Muscle of back (tissue), 13 donors: ENCODE data around the gene PARP3. TPM values are rescaled to one million over a fixed set of nuclear protein-coding genes. Genes with fewer than 3 reads are reported as not detected.
"Not testable (repeated sequence)": the region's sequence is repeated elsewhere in the genome, so short reads cannot be mapped to it uniquely, and the experiment has no call there.

Experiments used
- DNase-seq, 3 donors: peaks; one replicate each; pipeline versions ENCODE4 v3.0.0 to v3.0.0-alpha.2; 2013
- long read RNA-seq, 9 donors: transcript quantifications; one replicate each; lab custom pipeline, GENCODE V29; 2026
- polyA plus RNA-seq, 10 donors: library from polyadenylated mRNA; unstranded; fragments of 120-200 nt; gene quantifications; one replicate each; pipeline ENCODE4 v1.2.1, GENCODE V29; 2013; ENCODE audit not compliant: insufficient read length in 10 of 10

The PARP3 gene
- polyA plus RNA-seq, result 1 to 10 TPM; 3.8 to 7.8 (median 5.6) TPM
- long read RNA-seq, donor 1, partial matches to known transcripts, result 0 of 1 reads
- long read RNA-seq, donor 1, other reads (novel, unspliced or antisense), result 0 of 1 reads
- long read RNA-seq, donor 2, result 0 reads
- long read RNA-seq, donor 3, result 0 reads
- long read RNA-seq, donor 4, partial matches to known transcripts, result 0 of 1 reads
- long read RNA-seq, donor 4, other reads (novel, unspliced or antisense), result 0 of 1 reads
- long read RNA-seq, donor 5, partial matches to known transcripts, result 0 of 2 reads
- long read RNA-seq, donor 5, other reads (novel, unspliced or antisense), result 0 of 2 reads
- long read RNA-seq, donor 6, partial matches to known transcripts, result 0 of 1 reads
- long read RNA-seq, donor 6, other reads (novel, unspliced or antisense), result 0 of 1 reads
- long read RNA-seq, donor 7, result 0 reads
- long read RNA-seq, donor 8, result 0 reads
- long read RNA-seq, donor 9, result 0 reads

GRCh38 chr3:51941798-51942602 is at the start of gene PARP3, which contains the start of gene RRP9:
Gene PARP3 (plus strand): TSS chr3:51942363. CDS start chr3:51943356, 993 bp downstream.
Gene RRP9 (minus strand): TSS chr3:51941904. CDS start chr3:51941867, 37 bp downstream.
- DNase-seq, result peak; percentile 100

DNA sequence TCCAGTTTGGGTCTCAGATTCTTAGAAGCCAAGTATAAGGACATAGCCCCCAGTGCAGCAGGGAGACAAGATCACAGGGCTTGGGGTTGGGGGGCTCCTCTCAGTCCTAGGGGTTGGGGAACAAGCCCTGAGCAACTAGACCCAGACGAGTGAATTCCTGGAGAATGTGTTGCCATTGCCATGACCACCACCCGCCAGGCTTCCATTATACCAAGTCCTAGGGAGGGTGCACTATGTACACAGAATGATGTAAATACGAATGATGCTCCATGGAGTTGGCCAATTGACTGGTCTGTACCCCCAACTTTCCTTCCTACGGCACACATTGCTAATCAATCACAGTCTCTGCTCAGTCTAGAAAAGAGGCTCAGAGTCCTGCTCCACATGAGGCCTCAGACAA is 47.8 kb upstream of the PARP3 start:
- no peak for DNase-seq

- DNase-seq, result no peak
Measured at GRCh38 chr3:51894939-51895338, 47.2 kb upstream of the PARP3 start.

GRCh38 chr3:51896607-51897305 is 45.4 kb upstream of the PARP3 start:
- DNase-seq, result no peak

DNA sequence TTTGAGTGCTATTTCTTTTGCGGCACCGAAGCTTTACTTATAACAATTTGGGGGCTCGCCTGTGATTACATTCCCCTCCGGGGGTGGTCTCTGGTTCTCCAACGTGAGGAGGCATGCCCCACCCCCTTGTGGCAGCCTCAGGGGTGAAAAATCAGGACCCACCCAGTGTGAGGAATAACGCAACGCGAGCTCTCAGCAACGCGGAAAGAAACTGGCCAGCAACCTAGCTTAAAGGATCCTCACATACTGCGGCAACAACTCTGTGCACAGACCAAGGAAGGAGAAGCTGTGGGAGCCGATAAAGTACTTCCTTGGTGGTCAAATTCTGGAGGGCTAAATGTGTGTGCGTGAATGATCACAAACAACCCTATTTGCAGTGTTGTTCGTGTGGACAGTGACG is 44.8 kb upstream of the PARP3 start:
- DNase-seq, result no peak

DNA sequence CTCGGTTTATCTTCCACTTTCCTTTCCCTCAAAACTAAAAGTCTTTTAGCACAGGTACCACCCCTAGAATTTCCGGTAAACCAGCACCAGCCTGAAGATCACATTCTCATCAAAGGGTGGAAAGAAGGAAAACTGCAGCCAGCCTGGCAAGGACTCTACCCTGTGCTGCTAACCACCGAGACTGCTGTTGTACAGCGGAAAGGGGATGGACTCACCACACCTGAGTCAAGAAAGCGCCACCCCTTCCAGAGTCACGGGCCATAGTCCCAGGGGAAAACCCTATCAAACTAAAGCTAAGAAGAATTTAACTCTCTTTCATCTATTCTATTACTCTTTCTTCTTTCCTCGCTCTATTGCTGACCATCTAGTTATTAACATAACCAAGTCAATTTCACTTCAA is 42.1 kb upstream of the PARP3 start:
- not testable (repeated sequence) for DNase-seq

- DNase-seq, result not testable (repeated sequence)
Measured at GRCh38 chr3:51902361-51902760, 39.8 kb upstream of the PARP3 start.

DNA sequence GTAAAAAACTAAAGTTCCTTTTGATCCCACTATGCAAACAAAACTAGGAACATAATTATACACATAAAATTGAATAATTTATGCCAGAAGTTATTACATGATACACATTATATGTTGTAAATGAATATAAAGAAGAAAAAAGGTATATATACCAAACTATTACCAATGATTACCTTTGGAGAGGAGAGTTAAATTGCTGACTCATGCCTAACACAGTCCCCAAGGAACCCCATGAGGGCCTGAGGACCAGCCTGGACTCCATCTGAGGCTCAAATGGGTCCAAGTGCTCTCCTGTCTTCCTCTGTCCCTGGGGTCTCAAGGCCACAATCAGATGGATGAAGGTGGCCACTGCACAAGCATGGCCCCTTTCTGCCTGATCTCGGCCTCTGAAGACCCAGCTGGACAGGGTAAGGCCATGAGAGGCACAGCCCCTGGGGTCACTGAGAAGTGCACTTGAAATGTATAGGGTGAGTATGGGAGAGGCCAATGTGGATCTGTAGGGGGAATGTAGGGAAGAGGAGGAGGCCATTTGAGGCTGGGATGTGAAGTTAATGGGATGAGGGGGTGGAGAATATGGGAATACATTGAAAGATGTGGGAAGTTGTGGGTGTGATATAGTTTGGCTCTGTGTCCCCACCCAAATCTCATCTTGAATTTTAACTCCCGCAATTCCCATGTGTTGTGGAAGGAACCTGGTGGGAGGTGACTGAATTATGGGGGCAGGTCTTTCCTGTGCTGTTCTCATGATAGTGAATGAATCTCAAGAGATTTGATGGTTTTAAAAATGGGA is 37.9 kb upstream of the PARP3 start:
- no peak for DNase-seq

DNA sequence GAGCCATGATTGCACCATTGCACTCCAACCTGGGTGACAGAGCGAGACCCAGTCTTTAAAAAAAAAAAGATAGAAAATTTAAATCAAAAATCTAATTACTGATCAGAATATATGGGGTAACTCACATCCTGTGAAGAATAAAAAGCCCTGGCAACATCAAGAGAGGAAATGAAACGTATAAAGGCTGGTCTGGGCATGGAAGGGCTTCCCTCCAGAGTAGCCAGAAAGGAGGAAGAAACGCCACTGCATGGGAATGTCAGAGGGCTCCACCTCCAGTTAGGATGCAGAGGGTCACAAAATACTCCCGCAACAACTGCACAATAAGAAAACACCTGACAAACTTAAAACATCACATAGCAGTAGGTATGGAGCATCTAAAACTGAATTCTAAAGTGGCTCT is 34.1 kb upstream of the PARP3 start:
- DNase-seq, result no peak

DNA sequence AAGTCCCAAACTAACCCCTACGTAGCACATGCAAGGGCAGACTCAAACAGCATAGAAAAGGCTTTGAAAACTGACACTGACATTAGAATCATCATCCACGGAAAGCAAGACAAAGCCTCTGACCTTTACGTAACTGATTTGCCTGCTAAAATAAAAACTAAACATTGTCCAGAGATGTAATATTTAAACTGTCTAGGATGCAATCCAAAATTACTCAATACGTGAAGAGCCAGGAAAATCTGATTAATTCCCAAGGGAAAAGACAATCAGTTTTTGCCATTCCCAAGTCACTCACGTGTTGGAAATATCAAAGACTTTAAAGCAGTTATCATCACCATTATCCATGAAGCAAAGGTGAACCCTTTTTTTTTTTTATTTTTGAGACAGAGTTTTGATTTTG is 25.7 kb upstream of the PARP3 start:
- DNase-seq, result no peak

DNA sequence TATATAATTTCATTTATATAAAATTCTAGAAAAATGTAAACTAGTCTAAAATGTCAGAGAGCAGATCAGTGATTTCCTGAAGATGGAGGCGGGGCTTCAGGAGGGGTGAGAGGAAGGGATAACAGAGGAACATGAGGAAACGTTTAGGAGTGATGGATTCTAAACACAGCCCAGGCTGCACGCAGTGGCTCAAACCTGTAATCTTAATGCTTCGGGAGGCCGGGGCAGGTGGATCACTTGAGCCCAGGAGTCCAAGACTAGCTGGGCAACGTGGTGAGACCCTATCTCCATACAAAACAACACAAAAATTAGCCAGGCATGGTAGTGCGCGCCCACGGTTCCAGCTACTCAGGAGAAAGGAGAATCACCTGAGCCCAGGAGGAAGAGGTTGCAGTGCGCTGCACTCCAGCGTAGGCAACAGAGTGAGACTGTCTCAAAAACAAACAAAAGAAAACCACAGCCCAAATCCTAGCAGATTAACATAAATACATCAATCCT is 21.0 kb upstream of the PARP3 start:
- DNase-seq, result no peak

DNA sequence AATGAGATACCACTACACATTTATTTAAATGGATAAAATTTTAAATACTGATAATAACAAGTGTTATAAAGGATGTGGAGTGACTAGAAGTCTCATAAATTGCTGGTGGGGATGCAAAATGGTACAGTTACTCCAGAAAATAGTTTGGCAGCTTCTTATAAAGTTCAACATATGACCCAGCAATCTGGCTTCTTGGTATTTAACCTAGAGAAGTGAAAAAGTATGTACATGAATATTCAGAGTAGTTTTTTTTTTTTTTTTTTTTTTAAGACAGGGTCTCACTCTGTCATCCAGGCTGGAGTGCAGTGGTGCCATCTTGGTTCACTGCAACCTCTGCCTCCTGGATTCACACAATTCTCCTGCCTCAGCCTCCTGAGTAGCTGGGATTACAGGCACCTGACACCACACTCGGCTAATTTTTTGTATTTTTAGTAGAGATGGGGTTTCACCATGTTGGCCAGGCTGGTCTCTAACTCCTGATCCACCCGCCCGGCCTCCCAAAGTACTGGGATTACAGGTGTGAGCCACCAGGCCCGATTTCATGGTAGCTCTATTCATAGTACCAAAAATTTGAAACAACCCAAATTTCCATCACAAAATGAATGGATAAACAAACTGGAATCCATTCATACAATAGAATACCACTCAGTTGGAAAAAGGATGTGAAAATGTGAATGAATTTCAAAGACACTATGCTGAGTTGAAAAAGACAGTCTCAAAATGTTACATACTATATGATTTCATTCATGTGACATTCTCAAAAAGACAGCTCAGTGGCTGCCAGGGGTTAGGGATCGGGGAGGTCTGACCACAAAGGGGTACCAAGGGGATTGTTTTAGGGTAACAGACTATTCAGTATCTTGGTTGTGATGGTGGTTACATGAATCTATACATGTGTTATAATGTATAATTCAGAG is 14.8 kb upstream of the PARP3 start:
- no peak for DNase-seq

DNA sequence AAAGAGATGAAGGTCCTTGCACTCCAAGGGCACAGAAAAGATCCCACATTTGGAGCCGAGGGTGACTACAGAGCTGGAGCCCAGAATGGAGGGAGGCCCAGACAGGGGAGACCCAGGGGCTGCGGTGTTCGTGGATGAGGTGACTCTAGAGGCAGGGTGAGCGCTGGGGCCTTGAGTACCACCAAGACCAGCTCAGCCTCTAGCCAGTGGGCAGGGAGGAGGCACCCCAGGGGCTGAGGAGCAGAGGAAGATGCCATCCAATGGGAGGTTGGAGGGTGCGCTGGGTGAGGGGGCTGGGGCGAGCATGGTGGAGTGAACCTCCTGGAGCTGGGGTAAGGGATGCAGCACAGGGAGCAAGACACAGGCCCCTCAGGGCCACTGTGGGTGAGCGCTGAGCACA is 13.7 kb upstream of the PARP3 start:
- DNase-seq, result no peak

- DNase-seq, result not testable (repeated sequence)
Measured at GRCh38 chr3:51928981-51929380, 13.2 kb upstream of the PARP3 start.

DNA sequence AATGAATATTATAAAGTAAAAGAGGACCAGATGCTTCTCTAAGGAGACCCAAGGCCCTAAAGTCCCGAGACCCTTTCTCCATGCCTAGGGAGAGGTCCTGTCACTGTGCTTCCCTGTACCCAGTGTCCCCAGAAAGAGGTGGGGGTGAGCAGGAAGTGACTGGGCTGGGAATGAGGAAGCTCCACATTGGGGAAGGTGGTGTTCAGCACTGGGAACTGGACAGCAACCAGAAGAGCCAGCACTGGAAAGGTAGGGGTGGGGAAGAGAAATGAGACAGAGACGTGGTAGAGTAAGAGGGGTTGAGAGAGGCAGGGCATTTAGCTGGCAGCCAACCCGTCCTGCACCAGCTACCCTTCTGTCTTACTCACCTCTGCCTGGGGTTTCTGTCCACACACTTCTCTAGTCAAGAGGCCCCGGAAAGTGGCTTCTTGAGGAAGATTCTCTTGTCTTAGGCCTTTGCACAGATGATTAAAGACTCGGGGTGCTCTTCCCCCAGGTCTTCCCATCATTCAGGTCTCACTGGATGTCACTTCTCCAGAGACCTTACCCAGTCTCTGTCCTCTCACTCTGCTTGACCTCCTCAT is 12.7 kb upstream of the PARP3 start:
- no peak for DNase-seq

DNA sequence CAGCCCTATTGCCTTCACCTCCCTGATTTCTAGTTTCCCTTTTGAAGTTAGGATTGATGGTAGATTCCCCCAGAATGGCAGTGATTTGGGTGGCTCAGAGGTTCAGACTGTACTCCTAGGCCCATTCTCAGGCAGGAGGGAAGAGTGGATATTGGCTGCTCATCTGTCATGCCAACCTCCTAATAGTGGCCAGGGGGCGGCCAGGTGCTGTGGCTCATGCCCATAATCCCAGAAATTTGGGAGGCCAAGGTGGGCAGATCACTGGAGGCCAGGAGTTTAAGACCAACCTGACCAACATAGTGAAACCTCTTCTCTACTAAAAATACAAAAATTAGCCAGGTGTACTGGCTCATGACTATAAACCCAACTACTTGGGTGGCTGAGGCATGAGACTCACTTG is 11.7 kb upstream of the PARP3 start:
- DNase-seq, result no peak

- no peak for DNase-seq
Measured at GRCh38 chr3:51931756-51932155, 10.4 kb upstream of the PARP3 start.

- DNase-seq, result no peak
Measured at GRCh38 chr3:51932471-51933370, 9.4 kb upstream of the PARP3 start.
